GM18508 (cell line): ENCODE measurements around the gene ZNF2.

Experiments used
- ATAC-seq: cut with Tn5 transposase; IDR thresholded peaks from one replicate; pipeline ENCODE4 v1.9.1; 2021; ENCODE audit warnings: moderate number of reproducible peaks; ENCODE audit not compliant: insufficient read depth, unreplicated experiment

The ZNF2 gene

GRCh38 chr2:95203911-95204310, 38.3 kb downstream of the ZNF2 start:
- no peak for ATAC-seq

GRCh38 chr2:95204396-95204795, 38.8 kb downstream of the ZNF2 start:
- ATAC-seq = no peak

GRCh38 chr2:95206096-95206495, 40.5 kb downstream of the ZNF2 start:
- no peak for ATAC-seq

- peak; percentile 92 for ATAC-seq
Measured at GRCh38 chr2:95207111-95207961, 41.7 kb downstream of the ZNF2 start, which contains the start of gene ZNF892. ZNF892 (plus strand) TSS chr2:95207521; CDS start chr2:95207816, 295 bp downstream.

- no peak for ATAC-seq
Measured at GRCh38 chr2:95208106-95208505, 42.5 kb downstream of the ZNF2 start.

- ATAC-seq = no peak
Measured at GRCh38 chr2:95215018-95215612, 49.5 kb downstream of the ZNF2 start.

- no peak for ATAC-seq
Measured at GRCh38 chr2:95220449-95220848, 54.8 kb downstream of the ZNF2 start.

- ATAC-seq = no peak
Measured at GRCh38 chr2:95225658-95226057, 60.0 kb downstream of the ZNF2 start.

- no peak for ATAC-seq
Measured at GRCh38 chr2:95231723-95232122, 66.1 kb downstream of the ZNF2 start.

- no peak for ATAC-seq
Measured at GRCh38 chr2:95232232-95232631, 66.6 kb downstream of the ZNF2 start.
